GM21367 (cell line): Measurements from ENCODE around the gene PDE10A.

Experiments used
- ATAC-seq: cut with Tn5 transposase; IDR thresholded peaks from one replicate; pipeline ENCODE4 v1.9.1; 2021; ENCODE audit not compliant: unreplicated experiment

Gene PDE10A

GRCh38 chr6:165426892-165427291 lies 236.1 kb downstream of the PDE10A start:
- no peak for ATAC-seq

- ATAC-seq = no peak
Measured at GRCh38 chr6:165422192-165422591, 240.8 kb downstream of the PDE10A start.

- no peak for ATAC-seq
Measured at GRCh38 chr6:165417278-165417865, 245.7 kb downstream of the PDE10A start.

- no peak for ATAC-seq
Measured at GRCh38 chr6:165404697-165405096, 258.3 kb downstream of the PDE10A start.

- ATAC-seq = no peak
Measured at GRCh38 chr6:165404296-165404695, 258.7 kb downstream of the PDE10A start.

GRCh38 chr6:165403006-165403595 lies 259.9 kb downstream of the PDE10A start:
- no peak for ATAC-seq

- no peak for ATAC-seq
Measured at GRCh38 chr6:165401092-165401491, 261.9 kb downstream of the PDE10A start.

GRCh38 chr6:165390475-165390874 lies 272.6 kb downstream of the PDE10A start:
- ATAC-seq = no peak

- ATAC-seq = no peak
Measured at GRCh38 chr6:165389534-165389933, 273.5 kb downstream of the PDE10A start.

GRCh38 chr6:165383323-165383722 lies 279.7 kb downstream of the PDE10A start:
- ATAC-seq = no peak

- no peak for ATAC-seq
Measured at GRCh38 chr6:165376100-165376499, 286.9 kb downstream of the PDE10A start.

GRCh38 chr6:165365371-165365770 lies 297.7 kb downstream of the PDE10A start:
- no peak for ATAC-seq

- no peak for ATAC-seq
Measured at GRCh38 chr6:165345700-165346099, 317.3 kb downstream of the PDE10A start.

GRCh38 chr6:165340532-165340931 lies 322.5 kb downstream of the PDE10A start:
- no peak for ATAC-seq

GRCh38 chr6:165325609-165326008 lies 337.4 kb downstream of the PDE10A start:
- no peak for ATAC-seq

GRCh38 chr6:165321555-165322145 lies 341.4 kb downstream of the PDE10A start:
- no peak for ATAC-seq

- ATAC-seq = no peak
Measured at GRCh38 chr6:165321150-165321549, 341.9 kb downstream of the PDE10A start.

- no peak for ATAC-seq
Measured at GRCh38 chr6:165317723-165318122, 345.3 kb downstream of the PDE10A start.

GRCh38 chr6:165308926-165309731 lies 353.9 kb downstream of the PDE10A start, which contains the start of gene C6orf118:
Gene C6orf118 (minus strand): TSS chr6:165309605. CDS start chr6:165309586, 19 bp downstream.
- no peak for ATAC-seq

- ATAC-seq = no peak
Measured at GRCh38 chr6:165306955-165307354, 356.1 kb downstream of the PDE10A start.

GRCh38 chr6:165301372-165302246 lies 361.4 kb downstream of the PDE10A start:
- ATAC-seq = no peak
